ENCODE results near the gene LCE2A.
"Not testable (repeated sequence)": the region's sequence is repeated elsewhere in the genome, so short reads cannot be mapped to it uniquely, and the experiment has no call there.

The LCE2A gene

DNA sequence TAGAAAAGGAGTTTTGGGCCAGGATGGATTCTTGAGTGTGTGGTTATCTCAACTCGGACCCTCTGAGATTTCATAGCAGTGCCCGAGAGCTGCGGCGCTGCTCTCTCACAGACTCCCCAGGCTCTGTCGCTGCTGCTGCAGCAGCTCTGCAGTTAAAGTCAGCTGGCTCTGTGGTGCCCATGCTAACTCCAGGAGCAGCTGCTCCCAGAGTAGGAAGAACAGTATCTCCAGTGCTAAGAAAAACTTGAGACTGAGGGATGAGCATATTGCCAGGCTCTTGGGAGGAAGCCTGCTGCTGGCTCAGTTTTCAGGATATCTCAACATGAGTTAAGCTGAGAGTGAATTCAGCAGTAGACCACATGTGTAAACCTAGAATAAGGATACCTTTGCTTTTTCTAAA lies 30.5 kb upstream of the LCE2A start:
- DNase-seq (ENCODE audit: extremely low read depth, low read depth), result no peak
- TF ChIP-seq, protein P1, sequence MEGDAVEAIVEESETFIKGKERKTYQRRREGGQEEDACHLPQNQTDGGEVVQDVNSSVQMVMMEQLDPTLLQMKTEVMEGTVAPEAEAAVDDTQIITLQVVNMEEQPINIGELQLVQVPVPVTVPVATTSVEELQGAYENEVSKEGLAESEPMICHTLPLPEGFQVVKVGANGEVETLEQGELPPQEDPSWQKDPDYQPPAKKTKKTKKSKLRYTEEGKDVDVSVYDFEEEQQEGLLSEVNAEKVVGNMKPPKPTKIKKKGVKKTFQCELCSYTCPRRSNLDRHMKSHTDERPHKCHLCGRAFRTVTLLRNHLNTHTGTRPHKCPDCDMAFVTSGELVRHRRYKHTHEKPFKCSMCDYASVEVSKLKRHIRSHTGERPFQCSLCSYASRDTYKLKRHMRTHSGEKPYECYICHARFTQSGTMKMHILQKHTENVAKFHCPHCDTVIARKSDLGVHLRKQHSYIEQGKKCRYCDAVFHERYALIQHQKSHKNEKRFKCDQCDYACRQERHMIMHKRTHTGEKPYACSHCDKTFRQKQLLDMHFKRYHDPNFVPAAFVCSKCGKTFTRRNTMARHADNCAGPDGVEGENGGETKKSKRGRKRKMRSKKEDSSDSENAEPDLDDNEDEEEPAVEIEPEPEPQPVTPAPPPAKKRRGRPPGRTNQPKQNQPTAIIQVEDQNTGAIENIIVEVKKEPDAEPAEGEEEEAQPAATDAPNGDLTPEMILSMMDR (IDR thresholded peaks at IDR 0.05; ENCODE audit: low read depth, low read length), result no peak

DNA sequence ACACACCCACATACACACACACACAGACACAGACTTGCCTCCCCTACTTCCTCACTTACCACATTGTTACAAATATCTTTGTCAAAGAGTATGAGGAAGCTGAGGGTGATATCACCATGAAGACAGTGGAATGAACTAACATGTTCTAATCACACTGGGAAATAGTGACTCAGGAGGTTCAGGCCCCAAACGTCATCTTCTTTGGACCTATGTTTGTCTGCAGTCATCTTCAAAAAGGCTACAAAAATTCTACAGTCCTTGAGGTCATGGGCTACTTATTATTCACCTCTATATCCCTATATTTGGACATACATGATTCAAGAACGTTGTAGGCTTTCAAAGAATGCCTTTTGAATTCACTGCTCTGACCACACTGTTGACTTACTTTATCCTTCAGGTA lies 25.1 kb upstream of the LCE2A start:
- no peak for DNase-seq (ENCODE audit: extremely low read depth, low read depth)

DNA sequence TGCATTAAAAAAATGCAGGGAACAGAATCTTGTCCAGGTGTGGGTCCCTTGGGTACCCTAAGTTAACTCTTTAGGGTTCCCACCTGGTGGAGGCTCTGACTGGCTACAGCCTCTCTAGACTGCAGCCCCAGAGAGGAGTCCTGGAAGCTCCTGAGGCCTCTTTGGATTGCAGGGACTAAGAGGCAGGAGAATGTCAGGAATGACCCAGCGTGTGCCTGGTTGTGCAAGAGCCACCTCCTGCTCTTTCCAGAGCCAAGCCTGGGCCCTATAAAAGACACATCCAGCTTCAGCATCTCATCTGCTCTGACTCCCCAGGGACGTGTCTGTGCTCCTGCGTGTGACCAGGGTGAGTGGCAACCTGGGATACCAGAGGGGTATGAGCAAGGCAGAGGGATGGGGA lies 23.2 kb upstream of the LCE2A start, which contains the start of gene LCE2C:
LCE2C (plus strand) TSS at position 297 of the 400 bp plus-strand sequence. CDS start 737 bp downstream, outside the sequence.
- not testable (repeated sequence) for DNase-seq (ENCODE audit: extremely low read depth, low read depth)

More for the DNA sequence above, 25.1 kb upstream of the LCE2A start:
- TF ChIP-seq, protein P1 (IDR thresholded peaks at IDR 0.05; ENCODE audit: low read depth, low read length), result no peak

DNA sequence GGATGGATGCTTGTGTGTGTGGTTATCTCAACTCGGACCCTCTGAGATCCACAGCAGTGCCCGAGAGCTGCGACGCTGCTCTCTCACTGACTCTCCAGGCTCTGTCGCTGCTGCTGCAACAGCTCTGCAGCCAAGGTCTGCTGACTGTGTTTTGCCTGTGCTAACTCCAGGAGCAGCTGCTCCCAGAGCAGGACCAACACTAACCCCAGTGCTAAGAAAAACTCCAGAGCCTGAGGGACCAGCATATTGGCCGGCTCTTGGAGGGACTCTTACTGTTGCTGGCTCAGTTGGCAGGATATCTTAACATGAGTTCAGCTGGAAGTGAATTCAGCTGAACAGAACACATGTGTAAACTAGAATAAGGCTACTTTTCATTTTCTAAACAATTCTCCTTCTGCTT lies 18.7 kb upstream of the LCE2A start:
- TF ChIP-seq, protein P1 (IDR thresholded peaks at IDR 0.05; ENCODE audit: low read depth, low read length), result no peak
- no peak for DNase-seq (ENCODE audit: extremely low read depth, low read depth)

DNA sequence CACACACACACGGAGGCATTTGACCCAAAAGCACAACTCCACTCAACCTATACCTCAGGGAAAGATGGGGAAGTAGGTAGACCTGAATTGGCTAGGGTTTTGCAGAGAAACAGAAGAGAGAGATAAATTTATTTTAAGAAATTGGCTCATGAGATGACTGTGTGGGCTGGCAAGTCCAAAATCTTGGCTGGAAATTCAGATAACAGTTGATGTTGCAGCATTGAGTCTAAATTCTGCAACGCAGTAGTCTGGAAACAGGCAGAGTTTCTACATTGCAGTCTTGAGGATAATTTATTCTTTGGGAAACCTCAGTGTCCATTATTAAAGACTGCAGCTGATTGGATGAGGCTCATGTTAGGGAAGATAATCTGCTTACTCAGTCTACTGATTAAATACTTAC lies 16.5 kb upstream of the LCE2A start:
- no peak for DNase-seq (ENCODE audit: extremely low read depth, low read depth)
- TF ChIP-seq, protein P1 (IDR thresholded peaks at IDR 0.05; ENCODE audit: low read depth, low read length), result no peak

DNA sequence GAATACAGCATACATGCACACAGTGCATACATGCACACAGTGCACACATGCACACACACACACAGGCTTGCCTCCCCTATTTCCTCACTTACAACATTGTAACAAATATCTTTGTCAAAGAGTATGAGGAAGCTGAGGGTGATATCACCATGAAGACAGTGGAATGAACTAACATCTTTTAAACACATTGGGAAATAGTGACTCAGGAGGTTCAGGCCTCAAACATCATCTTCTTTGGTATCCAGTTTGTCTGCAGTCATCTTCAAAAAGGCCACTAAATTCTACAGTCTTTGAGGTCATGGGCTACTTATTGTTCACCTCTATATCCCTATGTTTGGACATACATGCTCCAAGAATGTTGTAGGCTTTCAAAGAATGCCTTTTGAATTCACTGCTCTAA lies 14.3 kb upstream of the LCE2A start:
- TF ChIP-seq, protein P1 (IDR thresholded peaks at IDR 0.05; ENCODE audit: low read depth, low read length), result no peak
- DNase-seq (ENCODE audit: extremely low read depth, low read depth), result no peak

DNA sequence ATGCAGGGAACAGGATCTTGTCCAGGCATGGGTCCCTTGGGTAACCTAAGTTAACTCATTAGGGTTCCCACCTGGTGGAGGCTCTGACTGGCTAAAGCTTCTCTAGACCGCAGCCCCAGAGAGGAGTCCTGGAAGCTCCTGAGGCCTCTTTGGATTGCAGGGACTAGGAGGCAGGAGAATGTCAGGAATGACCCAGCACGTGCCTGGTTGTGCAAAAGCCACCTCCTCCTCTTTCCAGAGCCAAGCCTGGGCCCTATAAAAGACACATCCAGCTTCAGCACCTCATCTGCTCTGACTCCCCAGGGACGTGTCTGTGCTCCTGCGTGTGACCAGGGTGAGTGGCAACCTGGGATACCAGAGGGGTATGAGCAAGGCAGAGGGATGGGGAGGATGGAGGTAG lies 12.3 kb upstream of the LCE2A start, which contains the start of gene LCE2B:
LCE2B (plus strand) TSS at position 301 of the 400 bp plus-strand sequence. CDS start 721 bp downstream, outside the sequence.
- not testable (repeated sequence) for DNase-seq (ENCODE audit: extremely low read depth, low read depth)

DNA sequence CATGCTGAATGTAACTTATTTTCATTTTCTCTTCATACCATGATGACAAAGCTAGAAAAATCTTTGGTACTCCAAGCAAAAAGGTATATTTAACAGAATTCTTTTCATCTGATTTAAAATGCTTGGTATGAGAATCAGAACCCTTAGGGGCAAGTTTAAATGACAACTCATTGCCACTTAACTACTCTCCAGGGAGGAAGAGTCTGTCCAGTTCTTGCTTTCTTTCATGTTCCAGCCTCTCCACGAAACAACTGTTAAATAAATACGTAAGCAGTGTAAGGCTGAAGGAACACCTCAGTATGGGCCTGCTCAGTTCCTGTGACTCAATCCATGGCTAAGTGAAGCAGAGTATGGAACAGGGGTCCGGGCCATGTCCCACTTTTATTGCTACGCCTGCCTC lies 1.6 kb downstream of the LCE2A start:
- no peak for DNase-seq (ENCODE audit: extremely low read depth, low read depth)
- TF ChIP-seq, protein P1 (IDR thresholded peaks at IDR 0.05; ENCODE audit: low read depth, low read length), result no peak
